ENCODE measurements around the gene ZNF827.

The ZNF827 gene

DNA sequence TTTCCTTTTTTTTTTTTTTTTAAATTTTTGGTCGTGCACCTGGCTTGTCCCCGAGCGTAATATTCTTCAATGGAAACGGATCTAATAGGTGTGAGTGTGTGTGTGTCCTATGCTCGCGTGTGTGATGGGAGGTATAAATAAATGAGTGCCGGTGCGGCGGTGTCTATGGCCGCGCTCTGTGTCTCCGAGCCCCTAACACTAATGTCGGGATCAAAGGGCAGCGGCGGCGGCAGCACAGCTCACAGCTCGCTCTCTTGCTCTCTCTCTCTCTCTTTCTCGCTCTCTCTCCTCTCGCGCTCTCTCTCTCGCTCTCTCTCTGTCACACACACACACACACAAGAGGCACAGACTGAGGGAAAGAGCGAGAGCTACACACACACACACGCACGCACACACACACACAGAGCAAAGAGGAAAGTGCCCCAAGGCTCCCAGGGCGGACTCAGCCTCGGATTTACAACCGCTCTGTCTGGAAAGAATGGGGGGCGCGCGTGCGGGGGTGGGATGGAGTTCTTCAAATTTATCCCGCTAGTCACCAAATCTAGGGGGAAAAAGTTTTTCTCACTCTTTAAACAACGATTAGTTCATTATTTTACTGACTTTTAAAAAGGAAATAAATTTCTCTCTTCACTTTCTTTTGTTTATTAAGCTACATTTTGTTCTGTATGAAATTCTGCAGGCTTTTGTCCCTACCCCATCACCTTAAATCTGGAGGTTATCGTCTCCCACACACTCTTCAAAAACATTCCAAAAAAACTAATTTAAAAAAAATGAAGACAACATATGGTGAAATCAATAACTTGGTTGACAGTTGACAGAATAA lies at the start of gene ZNF827:
Gene ZNF827, minus strand, starts transcription at position 206 of the 823 bp plus-strand sequence. CDS start 416 bp downstream, outside the sequence.
- peak; percentile 82 for DNase-seq

GRCh38 chr4:145984563-145984962 lies 45.9 kb upstream of the ZNF827 start:
- no peak for DNase-seq

- DNase-seq = no peak
These were observed 44.2 kb upstream of the ZNF827 start for GRCh38 chr4:145982791-145983190.

- DNase-seq = no peak
These were observed 40.5 kb upstream of the ZNF827 start for GRCh38 chr4:145979160-145979559.

DNA sequence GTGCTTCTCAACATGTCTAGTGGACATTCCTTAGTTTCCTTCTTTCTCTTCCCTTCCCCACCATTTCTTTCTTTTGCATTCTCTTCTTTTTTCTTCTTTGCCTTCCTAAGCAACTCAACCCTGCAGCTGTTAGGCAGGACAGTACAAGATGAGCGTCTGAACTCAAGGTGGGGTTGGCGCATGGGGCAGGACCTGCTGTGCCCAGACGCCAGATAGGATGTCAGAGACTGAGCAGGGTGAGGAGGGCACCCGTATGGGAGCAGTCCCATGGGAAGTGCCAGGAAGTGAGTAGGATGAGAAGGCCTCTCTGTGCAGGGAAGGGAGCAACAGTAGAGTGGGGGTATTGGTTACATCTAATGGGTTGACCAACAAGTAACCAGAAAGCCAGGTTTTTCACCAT lies 38.1 kb upstream of the ZNF827 start:
- DNase-seq = no peak

DNA sequence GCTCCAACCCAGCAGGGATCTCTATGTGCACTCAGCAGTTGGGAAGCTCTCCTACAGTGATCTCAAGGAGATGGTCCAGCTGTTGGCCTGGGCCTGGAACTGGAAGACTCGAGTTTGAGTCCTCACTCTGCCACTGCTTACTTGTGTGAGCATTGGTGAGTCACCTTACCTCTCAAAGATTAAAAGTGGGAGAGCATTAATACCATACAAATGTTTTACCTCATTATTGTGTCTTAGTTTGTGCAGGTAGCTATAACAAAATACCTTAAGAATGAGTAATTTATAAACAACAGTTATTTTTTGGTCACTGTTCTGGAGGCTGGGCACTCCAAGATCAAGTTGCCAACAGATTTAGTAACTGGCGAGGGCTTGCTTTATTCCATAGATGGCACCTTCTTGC lies 21.4 kb upstream of the ZNF827 start:
- no peak for DNase-seq

GRCh38 chr4:145957302-145957701 lies 18.7 kb upstream of the ZNF827 start:
- DNase-seq = no peak

DNA sequence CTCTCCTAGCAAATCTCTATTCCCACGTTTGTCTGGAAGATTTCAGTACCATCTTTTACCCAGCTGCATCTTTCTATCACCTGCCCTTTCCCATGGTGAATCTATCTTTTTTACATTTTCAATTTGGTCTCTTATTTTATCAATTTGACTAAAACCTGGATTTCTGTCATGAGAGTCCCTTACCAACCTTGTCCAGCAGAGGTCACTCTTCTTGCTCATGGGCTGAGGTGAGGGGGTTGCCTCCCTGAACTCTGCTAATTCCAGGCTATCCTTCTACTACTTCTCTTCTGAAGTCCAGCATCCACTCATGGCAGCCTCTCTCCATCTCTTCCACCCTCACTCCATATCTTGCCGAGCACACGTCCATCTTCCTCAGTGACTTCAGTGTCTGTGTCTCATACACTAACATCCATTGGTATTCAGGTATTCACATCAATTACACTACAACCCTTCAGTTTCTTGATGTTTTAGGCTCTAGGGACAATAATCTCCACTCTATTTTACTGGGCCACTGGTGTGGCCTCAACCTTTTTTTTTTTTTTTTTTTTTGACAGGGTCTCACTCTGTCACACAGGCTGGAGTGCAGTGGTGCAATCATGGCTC lies 17.8 kb upstream of the ZNF827 start:
- DNase-seq = no peak

- no peak for DNase-seq
These were observed 16.3 kb upstream of the ZNF827 start for GRCh38 chr4:145954924-145955339.

- DNase-seq = no peak
These were observed 13.3 kb upstream of the ZNF827 start for GRCh38 chr4:145951931-145952330.

DNA sequence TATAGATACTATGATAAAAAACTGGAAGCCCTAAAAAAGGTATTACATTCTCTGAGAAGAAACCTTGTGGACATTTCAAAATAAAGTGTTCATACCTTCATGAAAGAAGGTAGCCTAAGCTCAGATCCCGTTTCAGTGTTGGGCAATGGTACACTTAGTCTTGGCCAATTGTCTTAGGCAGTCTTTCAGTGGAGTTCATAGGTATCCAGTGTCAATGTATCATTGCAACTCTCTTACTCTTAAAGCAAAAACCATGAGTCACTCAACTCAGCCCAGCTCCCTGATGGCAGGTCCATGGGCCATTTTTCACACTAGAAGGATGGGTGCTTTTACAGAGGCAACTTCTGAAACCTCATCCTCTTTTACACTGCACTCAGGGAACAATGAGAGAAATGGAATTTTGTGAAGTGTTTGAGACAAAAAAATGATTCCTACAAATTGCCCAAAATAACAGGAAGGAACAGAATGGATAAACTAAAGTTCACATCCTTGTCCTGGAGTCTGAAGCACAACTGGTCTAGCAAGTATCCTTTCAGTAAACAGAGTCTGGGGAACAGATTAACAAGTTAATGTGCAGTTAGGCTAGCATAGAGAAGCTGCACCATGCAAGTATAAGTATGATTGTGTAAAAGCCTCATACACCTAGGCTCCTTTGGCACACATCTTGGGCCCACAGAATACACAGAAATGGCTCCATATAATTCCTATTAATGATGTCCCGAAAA lies 7.0 kb upstream of the ZNF827 start:
- DNase-seq = no peak

- DNase-seq = no peak
These were observed 6.3 kb upstream of the ZNF827 start for GRCh38 chr4:145944886-145945285.

DNA sequence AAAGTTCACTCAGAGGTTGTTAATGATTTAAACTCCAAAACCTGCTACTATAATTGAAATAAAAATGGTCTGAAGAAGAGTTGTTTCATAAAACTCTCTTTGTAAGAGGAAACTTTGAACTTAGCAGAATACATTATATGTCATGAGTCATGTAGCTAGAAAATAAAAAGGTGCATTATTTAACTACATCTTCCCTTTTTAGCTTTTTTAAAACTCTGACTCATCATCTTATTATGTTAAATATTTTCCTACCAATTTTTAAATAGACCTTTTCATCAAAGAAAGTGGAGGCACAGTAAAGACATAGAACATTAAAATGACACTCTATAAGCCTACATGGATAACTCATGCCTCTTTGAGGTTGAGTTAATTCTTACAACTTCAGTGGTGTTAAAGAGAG lies 1.2 kb upstream of the ZNF827 start:
- DNase-seq = no peak

- no peak for DNase-seq
These were observed 773 bp upstream of the ZNF827 start for GRCh38 chr4:145939441-145939750.

GRCh38 chr4:145937971-145938611 lies 532 bp downstream of the ZNF827 start:
- peak; percentile 73 for DNase-seq

GRCh38 chr4:145936997-145937901 lies 1.4 kb downstream of the ZNF827 start:
- peak; percentile 88 for DNase-seq

- peak; percentile 94 for DNase-seq
These were observed 2.3 kb downstream of the ZNF827 start for GRCh38 chr4:145936142-145936996.

GRCh38 chr4:145935253-145936141 lies 3.1 kb downstream of the ZNF827 start:
- DNase-seq = no peak

DNA sequence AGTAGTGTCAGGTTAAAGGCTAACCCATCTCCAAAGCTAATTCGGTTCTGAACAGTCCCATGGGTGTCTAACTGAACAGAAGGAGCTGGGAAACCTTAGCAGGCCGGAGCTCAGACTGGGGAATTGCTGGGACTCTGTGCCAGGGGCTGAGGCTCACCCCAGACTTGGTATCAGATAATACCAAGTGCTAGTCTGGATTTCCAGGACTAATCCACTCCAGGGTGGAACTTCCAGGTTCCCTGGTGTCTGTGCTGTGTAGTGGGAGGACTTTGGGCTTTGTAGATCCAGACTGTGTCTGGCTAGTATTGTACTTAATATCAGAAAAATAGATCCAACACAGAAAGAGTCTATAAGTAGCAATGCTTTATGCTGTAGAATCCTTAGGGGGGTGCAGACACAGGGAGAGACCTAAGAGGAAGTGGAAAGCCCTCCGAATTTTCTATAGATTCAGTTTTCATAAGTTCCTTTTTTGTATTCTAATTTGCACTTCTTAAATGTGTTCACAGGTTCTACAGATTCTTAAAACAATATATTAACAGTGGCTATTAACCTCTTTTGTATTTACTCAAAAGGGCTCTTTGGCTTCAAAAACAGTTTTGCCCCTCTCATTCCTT lies 4.1 kb downstream of the ZNF827 start:
- DNase-seq = no peak

DNA sequence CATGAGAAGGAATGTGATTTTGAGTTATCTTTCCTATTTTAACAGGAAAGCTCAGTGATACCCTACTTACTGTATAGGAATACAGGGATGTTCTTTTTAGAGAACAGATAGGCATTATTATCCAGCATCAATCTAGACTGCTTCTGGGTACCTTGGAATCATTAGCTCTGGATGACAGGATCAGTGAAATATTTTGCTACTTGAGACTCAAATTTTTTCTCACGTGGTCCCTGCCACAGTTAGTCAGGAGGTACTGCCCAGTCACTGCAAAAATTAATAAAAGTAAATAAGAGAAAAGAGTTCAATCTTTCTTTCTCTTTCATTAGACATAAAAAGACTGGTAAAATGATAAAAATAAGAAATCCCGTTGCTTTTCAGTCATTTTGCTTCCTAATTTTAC lies 5.5 kb downstream of the ZNF827 start:
- no peak for DNase-seq

Measured in right forelimb (tissue), 1 donor.